Measurements from ENCODE around the gene PKIG.
"Not testable (repeated sequence)": the region's sequence is repeated elsewhere in the genome, so short reads cannot be mapped to it uniquely, and the experiment has no call there.

Gene PKIG

GRCh38 chr20:44586289-44586911 lies 4.0 kb downstream of the PKIG start:
- peaks cover 11% of the 10 kb centered on the region for H3K4me1 ChIP-seq (ENCODE audit: control insufficient read depth, insufficient read depth, low read length)
- no peak overlapping the region for H3K9ac ChIP-seq (ENCODE audit: low read depth, low read length)
- H3K4me3 ChIP-seq (ENCODE audit: low read depth, low read length) = no peak overlapping the region
- no peaks in the 10 kb centered on the region for H3K36me3 ChIP-seq (ENCODE audit: control insufficient read depth, insufficient read depth, low read length)
- H3K27me3 ChIP-seq (ENCODE audit: control insufficient read depth, insufficient read depth, low read length) = no peaks in the 10 kb centered on the region
- no peaks in the 10 kb centered on the region for H3K9me3 ChIP-seq (ENCODE audit: control insufficient read depth, insufficient read depth, low read length)

GRCh38 chr20:44587035-44587980 lies 4.9 kb downstream of the PKIG start:
- H3K27me3 ChIP-seq (ENCODE audit: control insufficient read depth, insufficient read depth, low read length) = no peaks in the 10 kb centered on the region
- H3K36me3 ChIP-seq (ENCODE audit: control insufficient read depth, insufficient read depth, low read length) = no peaks in the 10 kb centered on the region
- no peak overlapping the region for H3K9ac ChIP-seq (ENCODE audit: low read depth, low read length)
- no peaks in the 10 kb centered on the region for H3K9me3 ChIP-seq (ENCODE audit: control insufficient read depth, insufficient read depth, low read length)
- H3K4me3 ChIP-seq (ENCODE audit: low read depth, low read length) = no peak overlapping the region
- peaks cover 11% of the 10 kb centered on the region for H3K4me1 ChIP-seq (ENCODE audit: control insufficient read depth, insufficient read depth, low read length)

GRCh38 chr20:44588321-44588720 lies 5.9 kb downstream of the PKIG start:
- H3K27me3 ChIP-seq (ENCODE audit: control insufficient read depth, insufficient read depth, low read length); H3K9me3 ChIP-seq (ENCODE audit: control insufficient read depth, insufficient read depth, low read length); H3K4me3 ChIP-seq (ENCODE audit: low read depth, low read length); H3K9ac ChIP-seq (ENCODE audit: low read depth, low read length); H3K36me3 ChIP-seq (ENCODE audit: control insufficient read depth, insufficient read depth, low read length): not testable (repeated sequence)
- H3K4me1 ChIP-seq (ENCODE audit: control insufficient read depth, insufficient read depth, low read length) = peaks cover 11% of the 10 kb centered on the region

GRCh38 chr20:44589537-44589936 lies 7.2 kb downstream of the PKIG start:
- Histone ChIP-seq H3K4me3 (ENCODE audit: low read depth, low read length) (no peak overlapping the region), H3K27me3 (ENCODE audit: control insufficient read depth, insufficient read depth, low read length) (no peaks in the 10 kb centered on the region), H3K9me3 (ENCODE audit: control insufficient read depth, insufficient read depth, low read length) (no peaks in the 10 kb centered on the region), H3K4me1 (ENCODE audit: control insufficient read depth, insufficient read depth, low read length) (peaks cover 11% of the 10 kb centered on the region), H3K36me3 (ENCODE audit: control insufficient read depth, insufficient read depth, low read length) (no peaks in the 10 kb centered on the region), H3K9ac (ENCODE audit: low read depth, low read length) (no peak overlapping the region)

GRCh38 chr20:44590980-44591778 lies 8.8 kb downstream of the PKIG start:
- Histone ChIP-seq H3K4me3 (ENCODE audit: low read depth, low read length) (no peak overlapping the region), H3K36me3 (ENCODE audit: control insufficient read depth, insufficient read depth, low read length) (no peaks in the 10 kb centered on the region), H3K9me3 (ENCODE audit: control insufficient read depth, insufficient read depth, low read length) (no peaks in the 10 kb centered on the region), H3K27me3 (ENCODE audit: control insufficient read depth, insufficient read depth, low read length) (no peaks in the 10 kb centered on the region), H3K9ac (ENCODE audit: low read depth, low read length) (no peak overlapping the region), H3K4me1 (ENCODE audit: control insufficient read depth, insufficient read depth, low read length) (peaks cover 7% of the 10 kb centered on the region)

- no peak overlapping the region for H3K9ac ChIP-seq (ENCODE audit: low read depth, low read length)
- no peaks in the 10 kb centered on the region for H3K36me3 ChIP-seq (ENCODE audit: control insufficient read depth, insufficient read depth, low read length)
- no peaks in the 10 kb centered on the region for H3K9me3 ChIP-seq (ENCODE audit: control insufficient read depth, insufficient read depth, low read length)
- H3K4me1 ChIP-seq (ENCODE audit: control insufficient read depth, insufficient read depth, low read length) = peaks cover 2% of the 10 kb centered on the region
- H3K4me3 ChIP-seq (ENCODE audit: low read depth, low read length) = no peak overlapping the region
- no peaks in the 10 kb centered on the region for H3K27me3 ChIP-seq (ENCODE audit: control insufficient read depth, insufficient read depth, low read length)
Observed at GRCh38 chr20:44592366-44592765, 10.0 kb downstream of the PKIG start.

- Histone ChIP-seq H3K36me3 (ENCODE audit: control insufficient read depth, insufficient read depth, low read length) (no peaks in the 10 kb centered on the region), H3K9ac (ENCODE audit: low read depth, low read length) (no peak overlapping the region), H3K4me1 (ENCODE audit: control insufficient read depth, insufficient read depth, low read length) (peaks cover 9% of the 10 kb centered on the region), H3K27me3 (ENCODE audit: control insufficient read depth, insufficient read depth, low read length) (no peaks in the 10 kb centered on the region), H3K9me3 (ENCODE audit: control insufficient read depth, insufficient read depth, low read length) (no peaks in the 10 kb centered on the region), H3K4me3 (ENCODE audit: low read depth, low read length) (no peak overlapping the region)
Observed at GRCh38 chr20:44593751-44594150, 11.4 kb downstream of the PKIG start.

GRCh38 chr20:44594730-44595129 lies 12.4 kb downstream of the PKIG start:
- Histone ChIP-seq H3K9me3 (ENCODE audit: control insufficient read depth, insufficient read depth, low read length) (no peaks in the 10 kb centered on the region), H3K36me3 (ENCODE audit: control insufficient read depth, insufficient read depth, low read length) (no peaks in the 10 kb centered on the region), H3K9ac (ENCODE audit: low read depth, low read length) (no peak overlapping the region), H3K27me3 (ENCODE audit: control insufficient read depth, insufficient read depth, low read length) (no peaks in the 10 kb centered on the region), H3K4me3 (ENCODE audit: low read depth, low read length) (no peak overlapping the region), H3K4me1 (ENCODE audit: control insufficient read depth, insufficient read depth, low read length) (peaks cover 11% of the 10 kb centered on the region)

- Histone ChIP-seq H3K27me3 (ENCODE audit: control insufficient read depth, insufficient read depth, low read length) (no peaks in the 10 kb centered on the region), H3K4me1 (ENCODE audit: control insufficient read depth, insufficient read depth, low read length) (peaks cover 8% of the 10 kb centered on the region), H3K9me3 (ENCODE audit: control insufficient read depth, insufficient read depth, low read length) (no peaks in the 10 kb centered on the region), H3K4me3 (ENCODE audit: low read depth, low read length) (no peak overlapping the region), H3K9ac (ENCODE audit: low read depth, low read length) (no peak overlapping the region), H3K36me3 (ENCODE audit: control insufficient read depth, insufficient read depth, low read length) (no peaks in the 10 kb centered on the region)
Observed at GRCh38 chr20:44596010-44596409, 13.6 kb downstream of the PKIG start.

GRCh38 chr20:44596876-44597275 lies 14.5 kb downstream of the PKIG start:
- H3K4me1 ChIP-seq (ENCODE audit: control insufficient read depth, insufficient read depth, low read length) = peaks cover 8% of the 10 kb centered on the region
- H3K4me3 ChIP-seq (ENCODE audit: low read depth, low read length) = no peak overlapping the region
- H3K9me3 ChIP-seq (ENCODE audit: control insufficient read depth, insufficient read depth, low read length) = no peaks in the 10 kb centered on the region
- no peaks in the 10 kb centered on the region for H3K36me3 ChIP-seq (ENCODE audit: control insufficient read depth, insufficient read depth, low read length)
- no peak overlapping the region for H3K9ac ChIP-seq (ENCODE audit: low read depth, low read length)
- no peaks in the 10 kb centered on the region for H3K27me3 ChIP-seq (ENCODE audit: control insufficient read depth, insufficient read depth, low read length)

- Histone ChIP-seq H3K4me3 (ENCODE audit: low read depth, low read length) (no peak overlapping the region), H3K36me3 (ENCODE audit: control insufficient read depth, insufficient read depth, low read length) (no peaks in the 10 kb centered on the region), H3K4me1 (ENCODE audit: control insufficient read depth, insufficient read depth, low read length) (peaks cover 8% of the 10 kb centered on the region), H3K27me3 (ENCODE audit: control insufficient read depth, insufficient read depth, low read length) (no peaks in the 10 kb centered on the region), H3K9me3 (ENCODE audit: control insufficient read depth, insufficient read depth, low read length) (no peaks in the 10 kb centered on the region), H3K9ac (ENCODE audit: low read depth, low read length) (no peak overlapping the region)
Observed at GRCh38 chr20:44597516-44597915, 15.1 kb downstream of the PKIG start.
